Mesenchymal stem cell (in vitro differentiated cells and primary cell): ENCODE results near the gene GADD45B.

Experiments
- DNase-seq: peaks from one replicate; pipeline ENCODE4 v3.0.0-alpha.2; 2013
- H2AFZ ChIP-seq: one replicate; pipeline ENCODE4 v1.6.1; 2013; ENCODE audit warnings: low read depth, mild to moderate bottlenecking, control low read depth, inconsistent platforms, low read length, moderate library complexity
- H2AK5ac ChIP-seq: 2 replicates; pipeline ENCODE4 v1.6.1; 2013; ENCODE audit warnings: low read length, moderate library complexity, mild to moderate bottlenecking, inconsistent platforms; ENCODE audit not compliant: severe bottlenecking
- H2BK120ac ChIP-seq: one replicate; pipeline ENCODE4 v1.6.1; 2013; ENCODE audit warnings: low read depth, mild to moderate bottlenecking, inconsistent platforms, low read length, moderate library complexity
- H2BK12ac ChIP-seq, 2 experiments: one replicate each; pipeline ENCODE4 v1.6.1; 2013; ENCODE audit warnings: inconsistent platforms in 2 of 2, low read length in 2 of 2, mild to moderate bottlenecking in 2 of 2, moderate library complexity in 2 of 2, control low read depth in 1 of 2
- H2BK15ac ChIP-seq: one replicate; pipeline ENCODE4 v1.6.1; 2013; ENCODE audit warnings: mild to moderate bottlenecking, low read depth, inconsistent platforms; ENCODE audit not compliant: poor library complexity, severe bottlenecking
- H2BK5ac ChIP-seq: 2 replicates; pipeline ENCODE4 v1.6.1; 2013; ENCODE audit warnings: low read depth, mild to moderate bottlenecking, low read length, control low read depth, inconsistent platforms; ENCODE audit not compliant: poor library complexity, severe bottlenecking
- H3K14ac ChIP-seq, 2 experiments: one replicate each; pipeline ENCODE4 v1.6.1; 2013; ENCODE audit warnings: inconsistent platforms in 2 of 2, low read length in 2 of 2, control low read depth in 1 of 2, mild to moderate bottlenecking in 1 of 2, moderate library complexity in 1 of 2
- H3K18ac ChIP-seq, 2 experiments: one replicate each; pipeline ENCODE4 v1.6.1; 2013; ENCODE audit warnings: inconsistent platforms in 2 of 2, low read length in 2 of 2, control low read depth in 1 of 2, low read depth in 1 of 2, mild to moderate bottlenecking in 1 of 2
- H3K23ac ChIP-seq, 2 experiments: one replicate each; pipeline ENCODE4 v1.6.1; 2013; ENCODE audit warnings: inconsistent platforms in 2 of 2, low read length in 2 of 2, mild to moderate bottlenecking in 2 of 2, moderate library complexity in 2 of 2, control low read depth in 1 of 2
- H3K27ac ChIP-seq: 2 replicates; pipeline ENCODE4 v1.5.1; 2013; ENCODE audit warnings: mild to moderate bottlenecking, moderate library complexity, low read length, control low read depth, inconsistent platforms; ENCODE audit not compliant: poor library complexity, severe bottlenecking
- H3K27me3 ChIP-seq, 2 experiments: 2 replicates each; pipeline versions ENCODE4 v1.6.1 to v1.7.0; 2013; ENCODE audit warnings: low read length in 2 of 2, mild to moderate bottlenecking in 2 of 2, moderate library complexity in 2 of 2, control low read depth in 1 of 2, inconsistent platforms in 1 of 2; ENCODE audit not compliant: control insufficient read depth in 1 of 2, insufficient read depth in 1 of 2
- H3K36me3 ChIP-seq, 2 experiments: 2 replicates each; pipeline versions ENCODE4 v1.6.1 to v1.7.0; 2013; ENCODE audit warnings: low read length in 2 of 2, control low read depth in 1 of 2, inconsistent platforms in 1 of 2, low read depth in 1 of 2, mild to moderate bottlenecking in 1 of 2; ENCODE audit not compliant: insufficient read depth in 2 of 2, control insufficient read depth in 1 of 2
- H3K4ac ChIP-seq, 2 experiments: one replicate each; pipeline ENCODE4 v1.6.1; 2013; ENCODE audit warnings: inconsistent platforms in 2 of 2, low read length in 2 of 2, mild to moderate bottlenecking in 2 of 2, moderate library complexity in 2 of 2, control low read depth in 1 of 2, low read depth in 1 of 2
- H3K4me1 ChIP-seq: 2 replicates; pipeline ENCODE4 v1.6.1; 2013; ENCODE audit warnings: low read depth, low read length, control low read depth; ENCODE audit not compliant: control insufficient read depth, insufficient read depth
- H3K4me2 ChIP-seq: 2 replicates; pipeline ENCODE4 v1.6.1; 2013; ENCODE audit warnings: low read length, mild to moderate bottlenecking, inconsistent platforms; ENCODE audit not compliant: poor library complexity, severe bottlenecking
- H3K4me3 ChIP-seq, 2 experiments: 2 replicates each; pipeline versions ENCODE4 v1.5.1 to v1.7.0; 2013; ENCODE audit warnings: low read length in 2 of 2, mild to moderate bottlenecking in 2 of 2, control low read depth in 1 of 2, low read depth in 1 of 2; ENCODE audit not compliant: insufficient read depth in 1 of 2
- H3K79me1 ChIP-seq: replicated peaks from 2 replicates; pipeline ENCODE4 v1.6.1; 2013; ENCODE audit warnings: mild to moderate bottlenecking, control low read depth, low read length, inconsistent platforms; ENCODE audit not compliant: poor library complexity, severe bottlenecking
- H3K9ac ChIP-seq: 2 replicates; pipeline ENCODE4 v1.7.0; 2013; ENCODE audit warnings: mild to moderate bottlenecking, low read length, moderate library complexity
- H3K9me3 ChIP-seq: 2 replicates; pipeline ENCODE4 v1.7.0; 2013; ENCODE audit warnings: mild to moderate bottlenecking, low read length; ENCODE audit not compliant: control insufficient read depth
- H4K8ac ChIP-seq: one replicate; pipeline ENCODE4 v1.6.1; 2013; ENCODE audit warnings: inconsistent platforms, mild to moderate bottlenecking, low read length, moderate library complexity
- H4K91ac ChIP-seq: one replicate; pipeline ENCODE4 v1.6.1; 2013; ENCODE audit warnings: mild to moderate bottlenecking, low read length, inconsistent platforms
- WGBS: methylation state at CpG from one replicate; pipeline ENCODE4 v1.1.7; 2013; ENCODE audit warnings: mixed read lengths; 5-methylcytosine and 5-hydroxymethylcytosine counted together

GADD45B gene

GRCh38 chr19:2524361-2524839 is 48.5 kb downstream of the GADD45B start:
- WGBS: 94% methylated on average over 16 of the region's 16 CpGs

GRCh38 chr19:2524840-2525723 is 49.2 kb downstream of the GADD45B start:
- Histone ChIP-seq H3K9ac (peak overlapping the region; percentile 77), H3K9me3 (no peaks in the 10 kb centered on the region), H3K18ac (peak overlapping the region; percentile 76 to 86), H2BK5ac (no peak overlapping the region), H4K8ac (peak overlapping the region; percentile 86), H3K79me1 (no peaks in the 10 kb centered on the region), H3K4me3 (peak overlapping the region in 1 of 2 experiments; percentile 72), H3K36me3 (no peaks in the 10 kb centered on the region), H2AK5ac (peak overlapping the region; percentile 19), H2BK15ac (no peak overlapping the region), H3K27ac (peak overlapping the region; percentile 13), H3K4me1 (peaks cover 39% of the 10 kb centered on the region), H3K23ac (no peak overlapping the region), H3K14ac (peak overlapping the region in 1 of 2 experiments; percentile 88), H4K91ac (peak overlapping the region; percentile 62), H3K27me3 (no peaks in the 10 kb centered on the region), H2AFZ (peak overlapping the region; percentile 39), H3K4ac (no peak overlapping the region), H3K4me2 (peak overlapping the region; percentile 48), H2BK120ac (peak overlapping the region; percentile 45), H2BK12ac (peak overlapping the region; percentile 27 to 86)
- DNase-seq: peak; percentile 84
- 42% methylated on average over 45 of the region's 45 CpGs for WGBS

More at GRCh38 chr19:2524361-2524839, 48.5 kb downstream of the GADD45B start:
- Histone ChIP-seq H3K27me3 (no peaks in the 10 kb centered on the region), H4K8ac (no peak overlapping the region), H3K4me3 (peak overlapping the region in 1 of 2 experiments; percentile 72), H3K27ac (peak overlapping the region; percentile 88), H3K79me1 (no peaks in the 10 kb centered on the region), H3K9me3 (no peaks in the 10 kb centered on the region), H3K4me1 (peaks cover 35% of the 10 kb centered on the region), H3K4me2 (no peak overlapping the region), H2AK5ac (no peak overlapping the region), H2AFZ (no peak overlapping the region), H3K9ac (peak overlapping the region; percentile 70), H3K18ac (peak overlapping the region; percentile 40 to 86), H4K91ac (peak overlapping the region; percentile 52), H2BK120ac (no peak overlapping the region), H3K14ac (peak overlapping the region in 1 of 2 experiments; percentile 88), H3K36me3 (no peaks in the 10 kb centered on the region), H2BK12ac (peak overlapping the region in 1 of 2 experiments; percentile 27), H2BK15ac (no peak overlapping the region), H3K4ac (no peak overlapping the region), H2BK5ac (no peak overlapping the region), H3K23ac (peak overlapping the region in 1 of 2 experiments; percentile 29)
- no peak for DNase-seq

- Histone ChIP-seq H3K23ac (no peak overlapping the region), H3K9ac (no peak overlapping the region), H3K4me2 (no peak overlapping the region), H2AFZ (no peak overlapping the region), H4K8ac (no peak overlapping the region), H2BK15ac (no peak overlapping the region), H2AK5ac (peak overlapping the region; percentile 76), H2BK12ac (peak overlapping the region in 1 of 2 experiments; percentile 95), H3K27ac (no peak overlapping the region), H3K27me3 (no peaks in the 10 kb centered on the region), H3K9me3 (no peaks in the 10 kb centered on the region), H3K4me3 (no peak overlapping the region), H3K36me3 (no peaks in the 10 kb centered on the region), H2BK120ac (no peak overlapping the region), H3K79me1 (no peaks in the 10 kb centered on the region), H3K4me1 (peaks cover 28% of the 10 kb centered on the region), H3K4ac (peak overlapping the region in 1 of 2 experiments; percentile 72), H2BK5ac (no peak overlapping the region), H3K14ac (peak overlapping the region in 1 of 2 experiments; percentile 89), H3K18ac (peak overlapping the region in 1 of 2 experiments; percentile 66), H4K91ac (no peak overlapping the region)
- 88% methylated on average over 14 of the region's 14 CpGs for WGBS
- no peak for DNase-seq
These were observed 51.2 kb downstream of the GADD45B start for GRCh38 chr19:2527171-2527570.

GRCh38 chr19:2527686-2528085 is 51.8 kb downstream of the GADD45B start:
- no peak overlapping the region for H4K8ac ChIP-seq
- H3K9me3 ChIP-seq: no peaks in the 10 kb centered on the region
- peak overlapping the region in 1 of 2 experiments; percentile 21 for H3K18ac ChIP-seq
- no peak overlapping the region for H3K4ac ChIP-seq
- WGBS: 96% methylated on average over 4 of the region's 4 CpGs
- H3K79me1 ChIP-seq: no peaks in the 10 kb centered on the region
- no peak overlapping the region for H2BK15ac ChIP-seq
- no peaks in the 10 kb centered on the region for H3K36me3 ChIP-seq
- no peak overlapping the region for H2BK120ac ChIP-seq
- H3K23ac ChIP-seq: no peak overlapping the region
- H2AK5ac ChIP-seq: no peak overlapping the region
- H2BK5ac ChIP-seq: no peak overlapping the region
- no peaks in the 10 kb centered on the region for H3K27me3 ChIP-seq
- H4K91ac ChIP-seq: no peak overlapping the region
- peaks cover 27% of the 10 kb centered on the region for H3K4me1 ChIP-seq
- H2AFZ ChIP-seq: no peak overlapping the region
- peak overlapping the region in 1 of 2 experiments; percentile 34 for H2BK12ac ChIP-seq
- no peak overlapping the region for H3K4me2 ChIP-seq
- H3K4me3 ChIP-seq: no peak overlapping the region
- no peak for DNase-seq
- H3K9ac ChIP-seq: no peak overlapping the region
- H3K27ac ChIP-seq: no peak overlapping the region
- H3K14ac ChIP-seq: no peak overlapping the region
